Naive thymus-derived CD4-positive, alpha-beta T cell (primary cell): ENCODE data around the gene THAP4. TPM values are rescaled to one million over a fixed set of nuclear protein-coding genes. Genes with fewer than 3 reads are reported as not detected.
A peak's percentile ranks its signal among the peaks of the same experiment; 100 is the strongest.

ENCODE experiments used
- ATAC-seq: fragments of 150-1000 bp; cut with Tn5 transposase; 2 replicates; pipeline ENCODE4 v1.10.0; 2021; ENCODE audit warnings: mild to moderate bottlenecking, moderate library complexity
- CTCF ChIA-PET: fragments of 350-600 bp; sonication (Branson Sonifier 250); formaldehyde crosslinking; loops from one replicate; lab custom pipeline; 2021; ENCODE audit warnings: antibody characterized with exemption; lab: Charles Lee
- POLR2A ChIA-PET: fragments of 350-600 bp; sonication (Branson Sonifier 250); formaldehyde crosslinking; loops from one replicate; lab custom pipeline; 2021; ENCODE audit warnings: antibody characterized with exemption, inconsistent platforms; lab: Charles Lee
- DNase-seq, 9 donors: peaks; one replicate each; pipeline versions ENCODE4 v3.0.0 to v3.0.0-alpha.2; 2020 to 2022; ENCODE audit warnings: mixed read lengths in 1 of 9
- H3K27ac ChIP-seq: one replicate; pipeline ENCODE4 v1.7.0; 2013; ENCODE audit warnings: mild to moderate bottlenecking, low read depth, low read length, moderate library complexity
- H3K27me3 ChIP-seq, 2 donors: one replicate each; pipeline ENCODE4 v1.7.0; 2013; ENCODE audit warnings: low read length in 2 of 2, mild to moderate bottlenecking in 2 of 2, moderate library complexity in 2 of 2; ENCODE audit not compliant: control insufficient read depth in 2 of 2, insufficient read depth in 2 of 2
- H3K36me3 ChIP-seq, 3 experiments: 1 replicate in 2 of 3; 2 replicates in 1 of 3; pipeline ENCODE4 v1.7.0; 2013; ENCODE audit warnings: low read length in 3 of 3, mild to moderate bottlenecking in 3 of 3, moderate library complexity in 1 of 3; ENCODE audit not compliant: insufficient read depth in 3 of 3, control insufficient read depth in 2 of 3
- H3K4me1 ChIP-seq, 2 donors: one replicate each; pipeline ENCODE4 v1.7.0; 2013; ENCODE audit warnings: low read length in 2 of 2, mild to moderate bottlenecking in 2 of 2, moderate library complexity in 1 of 2; ENCODE audit not compliant: control insufficient read depth in 2 of 2, insufficient read depth in 2 of 2
- H3K4me3 ChIP-seq: 2 replicates; pipeline ENCODE4 v1.7.0; 2013; ENCODE audit warnings: mild to moderate bottlenecking, low read length
- H3K9me3 ChIP-seq, 3 experiments: 1 replicate in 2 of 3; 2 replicates in 1 of 3; pipeline ENCODE4 v1.7.0; 2013; ENCODE audit warnings: low read length in 3 of 3; ENCODE audit not compliant: control insufficient read depth in 2 of 3
- H3K27ac Mint-ChIP-seq, 9 donors: one replicate each; pipeline ENCODE4 v1.8.0; 2020 to 2022; ENCODE audit warnings: mixed read lengths in 9 of 9, mild to moderate bottlenecking in 8 of 9, moderate library complexity in 5 of 9, inconsistent platforms in 2 of 9
- H3K27me3 Mint-ChIP-seq, 5 donors: one replicate each; pipeline ENCODE4 v1.8.0; 2021 to 2022; ENCODE audit warnings: mixed read lengths in 5 of 5, mild to moderate bottlenecking in 1 of 5
- H3K36me3 Mint-ChIP-seq, 5 donors: one replicate each; pipeline ENCODE4 v1.8.0; 2020 to 2022; ENCODE audit warnings: mixed read lengths in 5 of 5, mild to moderate bottlenecking in 3 of 5, inconsistent platforms in 1 of 5
- H3K4me1 Mint-ChIP-seq, 7 donors: one replicate each; pipeline ENCODE4 v1.8.0; 2020 to 2022; ENCODE audit warnings: mixed read lengths in 7 of 7, mild to moderate bottlenecking in 3 of 7, inconsistent platforms in 1 of 7
- H3K4me3 Mint-ChIP-seq, 10 donors: one replicate each; pipeline ENCODE4 v1.8.0; 2020 to 2022; ENCODE audit warnings: mild to moderate bottlenecking in 10 of 10, mixed read lengths in 10 of 10, moderate library complexity in 6 of 10, inconsistent platforms in 2 of 10
- H3K9me3 Mint-ChIP-seq, 11 donors: one replicate each; pipeline ENCODE4 v1.8.0; 2020 to 2022; ENCODE audit warnings: mixed read lengths in 11 of 11, mild to moderate bottlenecking in 4 of 11, inconsistent platforms in 1 of 11, moderate library complexity in 1 of 11
- intact Hi-C, 2 donors: fragments of 100-400 bp; cut with micrococcal nuclease; formaldehyde crosslinking; loops; one replicate each; pipeline ENCODE4 v1.15.1; 2023
- polyA plus RNA-seq, 2 donors: library from polyadenylated mRNA; unstranded; fragments of 300-500 nt; fragmentation: Illumina TruSeq; gene quantifications; one replicate each; pipeline ENCODE4 v1.2.3, GENCODE V29; 2021
- total RNA-seq, 6 experiments: library from RNA in 5 of 6; stranded (reverse) in 5 of 6; gene quantifications; 1 replicate in 5 of 6; 2 replicates in 1 of 6; pipeline ENCODE4 v1.2.3 and lab custom pipeline; 2021 to 2026

Gene THAP4
- total and polyA plus RNA-seq, 7 experiments from 2014 or later = 26.4 to 56.2 (median 30.8) TPM

GRCh38 chr2:241563031-241563507, 73.9 kb downstream of the THAP4 start:
- Histone ChIP-seq H3K27me3 (peaks cover 0 to 4% of the 10 kb centered on the region in 2 donors), H3K27ac (no peak overlapping the region), H3K4me3 (no peak overlapping the region), H3K4me1 (no peaks in the 10 kb centered on the region), H3K9me3 (peaks cover 0 to under 1% (median 0%) of the 10 kb centered on the region in 3 experiments), H3K36me3 (no peaks in the 10 kb centered on the region)
- intact Hi-C loops = no loop called here
- peaks cover 0 to 4% (median 2%) of the 10 kb centered on the region in 11 donors for H3K9me3 Mint-ChIP-seq
- H3K27me3 Mint-ChIP-seq = peaks cover 12 to 17% (median 15%) of the 10 kb centered on the region in 5 donors
- no peak overlapping the region for H3K4me3 Mint-ChIP-seq
- ChIA-PET POLR2A (no interaction called here), CTCF (no interaction called here)
- H3K36me3 Mint-ChIP-seq = peaks cover 0 to 3% (median 0%) of the 10 kb centered on the region in 5 donors
- ATAC-seq (no peak), DNase-seq (no peak)
- peaks cover 0 to 10% (median 9%) of the 10 kb centered on the region in 7 donors for H3K4me1 Mint-ChIP-seq
- H3K27ac Mint-ChIP-seq = no peak overlapping the region

- Mint-ChIP-seq H3K27me3 (peaks cover 18 to 23% (median 22%) of the 10 kb centered on the region in 5 donors), H3K9me3 (peaks cover 0 to 10% (median 8%) of the 10 kb centered on the region in 11 donors), H3K4me1 (peaks cover 0 to 15% (median 12%) of the 10 kb centered on the region in 7 donors), H3K27ac (no peak overlapping the region), H3K36me3 (peaks cover 0 to 10% (median 0%) of the 10 kb centered on the region in 5 donors), H3K4me3 (no peak overlapping the region)
- Histone ChIP-seq H3K36me3 (no peaks in the 10 kb centered on the region), H3K9me3 (peaks cover 0 to 5% (median 0%) of the 10 kb centered on the region in 3 experiments), H3K4me3 (no peak overlapping the region), H3K4me1 (no peaks in the 10 kb centered on the region), H3K27me3 (peaks cover 0 to 9% of the 10 kb centered on the region in 2 donors), H3K27ac (no peak overlapping the region)
- POLR2A ChIA-PET = interaction anchor here (0.8 kb wide), 1 partner anchor 1009 kb away, joined by 3 read pairs; no protein-coding TSS in a partner anchor
- no peak for DNase-seq
- CTCF ChIA-PET = interaction anchor here (0.9 kb wide), 1 partner anchor 20 kb away, joined by 4 read pairs; no protein-coding TSS in a partner anchor
- ATAC-seq = no peak
- intact Hi-C loops = no loop called here
Measured at GRCh38 chr2:241562269-241562891, 74.6 kb downstream of the THAP4 start.

- no peak overlapping the region for H3K27ac Mint-ChIP-seq
- DNase-seq = no peak
- peaks cover 0 to 9% of the 10 kb centered on the region in 2 donors for H3K27me3 ChIP-seq
- no peak overlapping the region for H3K4me3 ChIP-seq
- H3K27me3 Mint-ChIP-seq = peaks cover 24 to 29% (median 27%) of the 10 kb centered on the region in 5 donors
- H3K27ac ChIP-seq = no peak overlapping the region
- H3K36me3 Mint-ChIP-seq = peaks cover 0 to 11% (median 0%) of the 10 kb centered on the region in 5 donors
- intact Hi-C loops = no loop called here
- H3K4me1 Mint-ChIP-seq = peaks cover 0 to 15% (median 12%) of the 10 kb centered on the region in 7 donors
- POLR2A ChIA-PET = interaction anchor here (0.8 kb wide), 1 partner anchor 1008 kb away, joined by 3 read pairs; no protein-coding TSS in a partner anchor
- H3K36me3 ChIP-seq = no peaks in the 10 kb centered on the region
- H3K4me3 Mint-ChIP-seq = no peak overlapping the region
- H3K9me3 ChIP-seq = peaks cover 0 to 10% (median 0%) of the 10 kb centered on the region in 3 experiments
- ATAC-seq = no peak
- CTCF ChIA-PET = interaction anchor here (0.9 kb wide), 1 partner anchor 20 kb away, joined by 4 read pairs; no protein-coding TSS in a partner anchor
- H3K4me1 ChIP-seq = no peaks in the 10 kb centered on the region
- peaks cover 0 to 15% (median 13%) of the 10 kb centered on the region in 11 donors for H3K9me3 Mint-ChIP-seq
Measured at GRCh38 chr2:241561832-241562231, 75.1 kb downstream of the THAP4 start.

- H3K9me3 Mint-ChIP-seq = peaks cover 0 to 22% (median 19%) of the 10 kb centered on the region in 11 donors
- Histone ChIP-seq H3K9me3 (peaks cover 0 to 15% (median 0%) of the 10 kb centered on the region in 3 experiments), H3K36me3 (no peaks in the 10 kb centered on the region), H3K4me3 (no peak overlapping the region), H3K27me3 (peaks cover 0 to 9% of the 10 kb centered on the region in 2 donors), H3K27ac (no peak overlapping the region), H3K4me1 (no peaks in the 10 kb centered on the region)
- H3K4me1 Mint-ChIP-seq = peaks cover 0 to 15% (median 12%) of the 10 kb centered on the region in 7 donors
- ATAC-seq = no peak
- H3K27me3 Mint-ChIP-seq = peaks cover 28 to 34% (median 31%) of the 10 kb centered on the region in 5 donors
- H3K4me3 Mint-ChIP-seq = peak overlapping the region in 1 of 10 donors; percentile 17
- peaks cover 0 to 11% (median 0%) of the 10 kb centered on the region in 5 donors for H3K36me3 Mint-ChIP-seq
- ChIA-PET CTCF (no interaction called here), POLR2A (no interaction called here)
- no peak for DNase-seq
- H3K27ac Mint-ChIP-seq = no peak overlapping the region
- intact Hi-C loops = no loop called here
Measured at GRCh38 chr2:241560883-241561474, 76.0 kb downstream of the THAP4 start.

- Histone ChIP-seq H3K36me3 (no peaks in the 10 kb centered on the region), H3K9me3 (peaks cover 0 to 15% (median 0%) of the 10 kb centered on the region in 3 experiments), H3K4me3 (no peak overlapping the region), H3K27me3 (peaks cover 0 to 9% of the 10 kb centered on the region in 2 donors), H3K27ac (no peak overlapping the region), H3K4me1 (no peaks in the 10 kb centered on the region)
- Mint-ChIP-seq H3K27ac (no peak overlapping the region), H3K4me3 (peak overlapping the region in 9 of 10 donors; percentile 35 to 80 (median 66)), H3K36me3 (peaks cover 0 to 11% (median 0%) of the 10 kb centered on the region in 5 donors), H3K4me1 (peaks cover 0 to 19% (median 14%) of the 10 kb centered on the region in 7 donors), H3K9me3 (peaks cover 0 to 28% (median 20%) of the 10 kb centered on the region in 11 donors), H3K27me3 (peaks cover 28 to 38% (median 31%) of the 10 kb centered on the region in 5 donors)
- DNase-seq (no peak), ATAC-seq (no peak)
- intact Hi-C loops = no loop called here
- POLR2A ChIA-PET = interaction anchor here (0.5 kb wide), 1 partner anchor 182 kb away, joined by 3 read pairs; no protein-coding TSS in a partner anchor
- CTCF ChIA-PET = no interaction called here
Measured at GRCh38 chr2:241560162-241560882, 76.6 kb downstream of the THAP4 start.
